HL-60/S4 treated with phorbol 12-myristate 13-acetate at 8.2 ng/mL for 4 days and 3 days (cell line): Measurements from ENCODE around the gene RRP1B.
"Not testable (repeated sequence)": the region's sequence is repeated elsewhere in the genome, so short reads cannot be mapped to it uniquely, and the experiment has no call there.

Experiments
- in situ Hi-C: fragments of 300-500 bp; cut with MboI; formaldehyde crosslinking; loops from 2 replicates; pipeline ENCODE4 v1.15.0; 2022; ENCODE audit warnings: low sequenced_read_pairs

Gene RRP1B

DNA sequence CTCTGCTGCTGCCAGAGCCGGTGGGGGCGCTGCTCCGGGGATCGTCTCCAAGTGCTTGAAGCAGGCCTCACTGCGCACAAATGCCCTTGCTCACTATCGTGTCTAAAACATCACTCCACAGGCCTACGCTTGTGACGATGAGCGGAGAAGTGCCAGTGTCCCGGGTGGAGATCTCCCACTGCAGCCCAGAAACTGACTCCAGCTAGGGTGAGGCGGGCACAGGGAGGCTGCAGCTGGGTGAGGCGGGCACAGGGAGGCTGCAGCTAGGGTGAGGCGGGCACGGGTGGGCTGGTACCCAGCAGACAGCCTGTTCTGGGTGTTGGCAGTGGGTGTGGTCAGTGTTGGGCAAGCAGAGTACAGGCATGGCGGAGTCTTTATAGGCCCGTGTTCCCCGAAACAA lies 36.9 kb downstream of the RRP1B start:
- in situ Hi-C loops, result no loop called here

DNA sequence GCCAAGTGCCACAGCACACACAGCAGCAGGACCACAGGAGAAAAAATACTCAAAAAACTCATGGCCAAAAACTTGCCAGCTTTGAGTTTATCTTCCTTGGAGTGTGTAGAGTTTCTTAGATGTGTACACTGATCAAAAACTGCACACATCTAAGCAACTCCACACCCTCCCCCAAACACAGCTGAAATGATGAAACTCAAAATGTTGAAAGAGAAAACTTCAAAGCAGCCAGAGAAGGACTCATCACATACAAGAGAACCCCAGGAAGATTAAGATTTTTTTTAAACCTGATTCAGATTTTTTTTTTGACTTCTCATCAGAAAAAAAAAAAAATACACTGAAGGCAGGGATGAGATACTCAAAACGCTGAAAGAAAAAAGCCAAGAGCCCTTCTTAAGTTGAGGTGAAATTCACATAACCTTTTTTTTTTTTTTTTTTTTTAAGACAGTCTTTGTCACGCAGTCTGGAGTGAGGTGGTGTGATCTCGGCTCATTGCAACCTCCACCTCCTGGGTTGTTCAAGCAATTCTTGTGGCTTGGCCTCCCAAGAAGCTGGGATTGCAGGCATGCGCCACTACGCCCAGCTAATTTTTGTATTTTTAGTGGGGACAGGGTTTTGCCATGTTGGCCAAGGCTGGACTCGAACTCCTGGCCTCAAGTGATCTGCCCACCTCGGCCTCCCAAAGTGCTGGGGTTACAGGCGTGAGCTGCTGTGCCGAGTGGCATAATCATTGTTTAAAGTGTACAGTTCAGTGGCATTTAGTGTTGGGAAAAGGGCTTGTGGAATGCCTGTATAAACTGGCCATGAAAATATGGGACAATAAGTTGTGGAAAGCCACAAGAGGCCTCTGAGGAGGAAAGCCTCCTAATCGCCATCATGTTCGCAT lies 38.6 kb downstream of the RRP1B start:
- in situ Hi-C loops, result no loop called here

DNA sequence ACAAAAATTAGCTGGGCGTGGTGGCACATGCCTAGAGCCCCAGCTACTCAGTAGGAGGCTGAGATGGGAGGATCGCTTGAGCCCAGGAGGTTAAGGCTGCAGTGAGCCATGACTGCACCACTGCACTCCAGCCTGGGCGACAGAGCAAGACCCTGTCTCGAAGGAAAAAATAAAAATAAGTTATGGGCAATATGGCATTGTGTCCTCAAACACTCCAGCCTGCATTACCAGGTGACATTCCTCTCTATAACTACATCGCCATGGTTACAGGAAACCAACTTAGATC lies 40.1 kb downstream of the RRP1B start:
- in situ Hi-C loops, result not testable (repeated sequence)

DNA sequence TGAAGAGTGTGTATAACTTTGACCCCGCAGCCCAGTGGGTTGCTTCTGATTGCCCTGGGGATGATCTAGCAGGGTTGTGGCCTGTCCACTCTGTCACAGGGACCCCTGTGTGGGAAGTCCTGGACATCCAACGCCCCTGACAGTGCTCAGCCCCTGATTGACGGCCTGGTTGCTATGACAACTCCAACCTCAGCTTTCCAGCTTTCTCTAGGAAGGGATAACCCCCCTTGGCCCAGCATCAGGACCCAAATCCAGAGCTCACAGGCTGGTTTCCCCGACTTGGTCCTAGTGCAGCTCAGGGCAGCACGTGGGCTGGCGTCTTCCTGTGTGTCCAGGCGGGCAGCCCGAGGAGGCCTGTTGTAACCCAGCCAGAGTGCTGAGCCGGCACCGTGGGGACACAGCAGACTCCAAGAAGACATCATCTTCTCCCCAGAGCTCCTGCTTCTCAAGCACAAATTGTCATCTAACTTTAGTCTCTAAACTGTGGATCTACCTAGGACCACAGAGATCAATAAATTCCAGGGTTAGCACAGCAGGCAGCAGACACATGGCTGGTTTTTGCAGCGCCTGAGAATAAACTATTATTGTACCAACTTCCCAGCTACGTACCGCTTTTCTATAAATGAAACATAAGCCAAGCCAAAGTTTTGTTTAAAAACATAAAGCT lies 40.7 kb downstream of the RRP1B start:
- in situ Hi-C loops, result loop anchor here (10.0 kb wide), 1 partner anchor 45 kb away; the partner anchor contains the start of genes HSF2BP and RRP1B

DNA sequence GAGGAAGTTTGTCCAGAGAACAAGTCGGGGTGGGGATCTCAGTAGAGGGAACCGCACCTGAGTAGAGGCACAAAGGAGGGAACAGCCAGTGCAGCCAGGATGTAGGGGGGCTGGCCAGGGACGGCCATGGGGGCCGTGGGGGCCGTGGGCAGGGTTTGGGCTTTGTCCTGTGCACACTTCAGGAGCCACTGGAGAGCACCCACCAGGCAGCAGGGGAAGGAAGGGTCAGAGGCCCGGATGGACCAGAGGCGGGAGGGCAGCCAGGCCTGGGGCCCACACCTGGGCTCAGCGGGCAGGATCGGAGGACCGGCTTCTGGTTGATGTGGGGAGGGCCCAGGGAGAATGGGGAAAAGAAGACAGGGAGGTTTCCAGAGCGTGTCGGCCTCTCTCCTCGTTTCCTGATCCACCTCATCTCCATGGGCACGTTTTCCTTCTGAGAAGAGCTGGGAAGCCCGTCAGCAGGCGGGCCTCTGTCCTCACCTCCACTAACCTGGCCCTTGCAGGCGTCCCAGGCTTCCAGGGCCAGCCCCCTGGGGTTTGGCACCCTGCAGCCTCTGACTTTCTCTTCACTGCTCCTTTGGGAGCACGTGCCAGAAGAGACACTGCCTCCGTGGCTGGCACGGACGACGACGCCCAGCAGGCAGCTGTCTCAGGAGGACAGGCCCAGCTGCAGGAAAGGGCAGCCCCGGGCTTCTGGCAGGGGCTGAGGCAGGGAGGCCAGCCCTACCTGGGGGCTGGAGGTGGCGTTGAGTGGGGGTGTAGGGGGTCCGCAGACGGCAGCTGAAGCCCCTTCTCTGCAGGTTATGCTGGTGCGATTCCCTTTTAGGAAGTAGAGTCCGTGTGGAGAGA lies 42.8 kb downstream of the RRP1B start:
- in situ Hi-C loops, result loop anchor here (10.0 kb wide), 1 partner anchor 47 kb away; the partner anchor contains the start of genes HSF2BP and RRP1B

DNA sequence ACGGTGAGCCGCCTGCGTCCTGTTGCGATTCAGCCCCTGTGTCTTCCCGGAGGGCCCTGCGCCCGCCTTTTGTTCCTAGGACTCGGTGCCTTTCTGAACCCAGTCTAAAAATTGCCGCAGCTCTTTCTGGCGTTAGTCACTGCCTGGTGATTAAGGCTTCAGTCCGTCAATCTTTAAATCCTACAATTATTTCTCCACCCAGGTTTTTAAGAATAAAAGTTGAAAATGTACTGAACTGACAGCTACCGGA lies 43.4 kb downstream of the RRP1B start:
- in situ Hi-C loops, result loop anchor here (10.0 kb wide), 1 partner anchor 48 kb away; the partner anchor contains the start of genes HSF2BP and RRP1B

DNA sequence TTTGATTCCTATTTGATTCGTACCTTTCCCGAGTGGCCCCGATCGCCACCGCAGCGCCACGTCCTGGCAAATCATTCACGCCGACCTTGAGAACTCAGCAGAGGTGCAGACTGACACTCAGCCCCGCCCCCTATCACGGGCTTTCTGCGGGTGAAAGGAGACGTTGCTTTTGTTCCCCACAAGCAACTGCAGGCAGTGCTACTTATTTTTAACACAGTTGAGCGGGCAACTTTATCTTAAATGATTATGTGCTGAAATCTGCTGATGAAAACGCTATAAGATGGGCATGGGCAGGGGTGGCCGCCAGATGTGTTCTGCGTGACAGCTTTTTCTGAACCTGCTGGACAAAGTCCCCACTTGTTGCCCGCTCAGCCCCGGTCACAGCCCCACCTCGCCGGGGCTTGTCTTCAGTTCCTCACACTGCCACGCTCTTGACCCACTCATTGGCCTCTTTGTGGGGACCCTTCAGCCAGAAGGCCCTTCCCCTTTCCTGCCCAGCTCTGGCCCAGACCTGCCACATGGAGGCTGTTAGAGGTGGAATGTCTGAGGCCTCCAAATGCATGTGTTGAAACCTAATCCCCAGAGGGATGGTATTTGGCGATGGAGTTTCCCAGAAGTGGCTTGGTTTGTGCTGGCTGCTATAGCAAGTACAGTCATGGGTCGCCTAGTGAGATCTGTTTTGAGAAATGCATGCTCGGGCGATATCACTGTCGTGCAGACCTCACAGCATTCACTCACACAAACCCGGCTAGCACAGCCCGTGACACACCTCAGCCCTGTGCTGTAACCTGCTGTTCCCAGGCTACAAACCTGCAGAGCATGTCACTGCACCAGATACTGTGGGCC lies 43.9 kb downstream of the RRP1B start:
- in situ Hi-C loops, result loop anchor here (10.0 kb wide), 1 partner anchor 48 kb away; the partner anchor contains the start of genes HSF2BP and RRP1B

DNA sequence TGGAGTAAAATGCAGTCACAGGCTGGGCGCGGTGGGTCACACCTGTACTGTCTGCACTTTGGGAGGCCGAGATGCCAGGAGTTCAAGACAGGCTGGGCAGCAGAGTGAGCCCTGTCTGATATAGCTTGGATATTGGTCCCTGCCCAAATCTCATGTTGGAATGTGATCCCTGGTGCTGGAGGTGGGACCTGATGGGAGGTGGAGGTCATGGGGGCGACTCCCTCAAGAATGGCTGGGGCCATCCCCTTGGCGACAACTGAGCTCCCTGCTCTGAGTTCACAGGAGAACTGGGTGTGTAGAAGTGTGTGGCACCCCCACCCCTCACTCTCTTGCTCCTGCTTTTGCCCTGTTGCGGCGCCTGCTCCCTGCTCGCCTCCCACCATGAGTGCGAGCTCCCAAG lies 48.1 kb downstream of the RRP1B start:
- in situ Hi-C loops, result loop anchor here (10.0 kb wide), 1 partner anchor 53 kb away; the partner anchor contains the start of genes HSF2BP and RRP1B

DNA sequence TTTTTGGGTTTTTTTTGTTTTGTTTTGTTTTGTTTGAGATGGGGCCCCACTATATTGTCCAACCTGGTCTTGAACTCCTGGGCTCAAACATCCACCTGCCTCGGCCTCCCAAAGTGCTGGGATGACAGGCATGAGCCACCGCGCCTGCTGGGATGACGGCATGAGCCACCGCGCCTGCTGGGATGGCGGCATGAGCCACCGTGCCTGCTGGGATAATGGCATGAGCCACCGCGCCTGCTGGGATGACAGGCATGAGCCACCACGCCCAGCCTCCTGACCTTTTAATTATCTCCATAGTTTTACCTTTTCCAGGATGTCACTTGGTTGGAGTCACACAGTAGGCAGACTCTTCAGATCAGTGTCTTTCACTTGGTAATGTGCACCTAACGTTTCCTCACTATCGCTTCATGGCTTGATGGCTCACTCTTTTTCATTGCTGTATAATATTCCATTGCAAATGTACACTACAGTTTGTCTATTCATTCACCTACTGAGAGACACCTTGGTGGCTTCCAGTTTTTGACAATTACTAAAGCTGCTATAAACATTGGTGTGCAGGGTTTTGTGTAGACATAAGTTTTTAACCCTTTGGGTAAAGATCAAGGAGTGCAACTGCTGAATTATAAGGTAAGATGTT lies 49.5 kb downstream of the RRP1B start:
- in situ Hi-C loops, result loop anchor here (10.0 kb wide), 1 partner anchor 54 kb away; the partner anchor contains the start of genes HSF2BP and RRP1B

DNA sequence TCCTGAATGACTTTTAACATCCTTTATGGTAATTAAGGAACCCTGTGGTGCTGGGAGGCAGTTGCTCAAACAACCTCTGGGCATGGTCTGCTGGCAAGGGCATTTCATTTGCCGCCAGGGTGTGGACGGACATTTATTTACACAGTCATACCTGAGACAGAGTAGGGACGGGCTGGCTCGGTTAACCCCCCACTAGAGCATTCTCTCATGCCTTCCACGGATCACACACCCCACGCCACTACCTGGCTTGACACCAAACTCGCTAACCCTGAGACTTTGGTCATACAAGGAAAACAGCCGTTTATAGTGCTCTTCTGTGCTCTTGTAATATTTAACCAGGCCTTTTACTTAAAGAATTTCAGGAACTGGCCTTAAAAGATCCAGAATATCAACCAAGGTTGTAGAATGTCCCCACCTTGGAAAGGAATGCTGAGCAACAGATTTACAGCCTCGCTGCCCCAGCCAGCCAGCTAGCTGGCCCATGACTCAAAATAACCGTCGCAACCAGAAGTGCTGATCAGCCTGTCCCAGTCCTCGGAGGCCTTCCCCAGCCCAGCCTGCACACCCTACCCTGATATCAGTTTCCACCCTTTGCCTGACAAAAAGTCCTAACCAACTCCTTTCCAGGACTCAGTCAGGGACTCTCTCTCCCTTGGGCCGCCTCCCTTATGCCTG lies 53.0 kb downstream of the RRP1B start:
- in situ Hi-C loops, result no loop called here

DNA sequence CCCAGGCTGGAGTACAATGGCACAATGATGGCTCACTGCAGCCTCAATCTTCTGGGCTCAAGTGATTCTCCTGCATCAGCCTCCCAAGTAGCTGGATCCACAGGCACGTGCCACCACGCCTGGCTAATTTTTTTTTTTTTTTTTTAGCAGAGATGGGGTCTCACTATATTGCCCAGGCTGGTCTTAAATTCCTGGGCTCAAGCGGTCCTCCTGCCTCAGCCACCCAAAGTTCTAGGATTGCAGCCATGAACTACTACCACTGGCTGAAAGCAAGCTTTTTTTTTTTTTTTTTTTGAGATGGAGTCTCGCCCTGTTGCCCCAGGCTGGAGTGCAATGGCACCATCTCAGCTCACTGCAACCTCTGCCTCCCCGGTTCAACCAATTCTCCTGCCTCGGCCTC lies 53.8 kb downstream of the RRP1B start:
- in situ Hi-C loops, result not testable (repeated sequence)

DNA sequence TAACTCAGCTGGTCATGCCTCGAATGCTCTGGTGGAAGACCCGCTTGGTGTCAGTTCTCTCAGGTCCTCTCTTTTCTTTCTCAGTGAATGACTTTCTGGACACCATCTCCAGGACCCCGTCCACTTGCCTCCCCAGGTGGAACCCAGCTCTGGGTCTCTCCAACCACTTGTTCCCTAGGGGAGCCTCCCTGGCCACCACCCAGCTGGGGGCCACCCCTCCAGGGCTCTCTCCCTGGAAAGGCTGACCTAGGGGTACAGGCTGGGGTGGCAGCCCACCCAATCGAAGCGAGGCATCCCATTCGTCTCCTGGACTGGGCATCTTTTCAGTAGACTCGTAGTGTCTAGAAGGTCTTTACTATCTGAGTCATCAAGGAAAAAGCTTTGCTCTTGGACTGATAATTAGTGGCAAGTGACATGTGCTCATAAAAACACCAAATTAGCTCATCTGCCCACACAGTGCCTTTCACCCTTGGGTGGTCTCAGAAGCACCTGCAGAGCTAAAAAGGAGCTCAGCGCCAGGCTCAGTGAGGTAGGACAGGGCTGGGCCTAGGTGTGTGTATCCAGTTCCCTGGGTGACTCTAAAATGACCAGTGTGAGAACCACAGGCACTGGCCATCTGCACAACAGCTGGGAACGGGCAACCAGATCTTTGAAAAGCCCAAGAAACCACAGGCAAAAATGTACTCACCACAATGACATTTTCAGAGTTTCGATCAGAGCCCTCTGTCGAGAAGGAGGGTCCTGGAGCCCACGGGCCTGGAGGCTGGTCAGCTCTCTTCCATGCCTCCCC lies 57.2 kb downstream of the RRP1B start:
- in situ Hi-C loops, result no loop called here

DNA sequence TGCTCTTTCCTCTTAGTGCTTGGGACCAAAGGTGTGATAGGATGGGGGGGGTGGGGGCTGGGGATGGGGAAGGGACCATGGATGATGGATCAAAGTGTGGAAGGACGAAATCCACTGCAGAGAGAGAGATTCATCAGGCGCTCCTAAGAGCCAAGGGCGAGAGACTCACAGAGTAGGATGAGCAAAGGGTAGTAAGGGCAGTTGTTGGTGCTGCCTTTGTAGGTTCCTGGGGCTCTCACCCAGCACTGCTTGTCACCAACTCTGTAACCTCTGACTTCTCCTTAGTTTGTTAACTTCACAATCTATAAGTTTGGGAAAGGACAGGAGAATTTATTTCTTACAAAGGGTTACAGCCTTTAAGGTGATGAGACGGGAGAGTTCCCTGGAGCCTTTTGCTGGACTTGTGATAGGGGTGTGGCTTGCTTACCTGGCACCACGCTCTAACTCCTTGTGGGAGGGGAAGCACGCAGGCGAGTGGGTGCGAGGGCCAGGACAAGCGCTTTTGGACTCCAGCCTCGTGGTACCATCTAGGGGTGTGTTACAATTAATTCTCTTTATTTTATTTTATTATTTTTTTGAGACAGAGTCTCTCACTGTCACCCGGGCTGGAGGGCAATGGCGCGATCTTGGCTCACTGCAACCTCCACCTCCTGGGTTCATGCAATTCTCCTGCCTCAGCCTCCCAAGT lies 58.0 kb downstream of the RRP1B start:
- in situ Hi-C loops, result no loop called here

DNA sequence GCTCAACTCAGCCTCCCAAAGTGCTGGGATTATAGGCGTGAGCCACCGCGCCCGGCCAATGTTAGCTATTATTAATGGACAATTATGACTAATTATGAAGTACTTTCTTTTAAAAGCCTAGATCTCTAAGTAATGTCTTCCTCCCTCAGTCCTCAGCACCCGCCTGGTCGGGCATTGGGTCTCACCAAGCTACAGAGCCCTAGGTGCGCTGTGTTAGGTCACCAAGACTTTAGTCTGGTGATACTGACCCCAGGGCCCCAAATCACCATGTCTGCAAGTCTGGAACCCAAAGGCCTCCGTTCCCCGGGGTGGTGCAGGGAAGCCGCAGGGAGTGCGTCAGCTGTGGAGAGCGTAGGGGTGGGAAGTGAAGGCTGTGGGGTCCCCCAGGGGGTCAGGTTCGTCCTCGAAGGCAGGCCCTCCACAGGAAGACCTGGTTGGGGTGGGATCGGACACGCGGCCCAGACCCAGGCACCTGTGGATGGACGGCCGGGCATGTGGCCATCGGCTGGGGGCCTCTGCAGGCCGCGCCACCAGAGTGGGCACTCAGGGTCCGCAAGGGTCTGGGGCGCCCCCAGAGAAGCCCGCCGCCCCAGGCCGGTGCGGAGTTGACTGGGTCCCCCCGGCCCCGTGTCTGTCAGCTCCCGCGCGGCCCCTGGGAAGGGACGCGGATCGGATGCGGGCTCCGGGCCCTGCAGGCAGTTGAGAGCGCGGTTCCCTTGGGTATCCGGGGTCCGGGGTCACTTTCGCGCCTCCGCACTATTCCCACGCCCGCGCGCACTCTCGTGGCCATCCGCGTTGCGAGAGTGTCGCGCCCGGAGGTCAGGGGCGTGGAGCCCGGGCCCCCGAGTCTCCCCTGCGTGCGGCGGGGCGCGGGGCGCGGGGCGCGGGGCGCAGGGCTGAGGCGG lies 58.9 kb downstream of the RRP1B start:
- in situ Hi-C loops, result no loop called here

DNA sequence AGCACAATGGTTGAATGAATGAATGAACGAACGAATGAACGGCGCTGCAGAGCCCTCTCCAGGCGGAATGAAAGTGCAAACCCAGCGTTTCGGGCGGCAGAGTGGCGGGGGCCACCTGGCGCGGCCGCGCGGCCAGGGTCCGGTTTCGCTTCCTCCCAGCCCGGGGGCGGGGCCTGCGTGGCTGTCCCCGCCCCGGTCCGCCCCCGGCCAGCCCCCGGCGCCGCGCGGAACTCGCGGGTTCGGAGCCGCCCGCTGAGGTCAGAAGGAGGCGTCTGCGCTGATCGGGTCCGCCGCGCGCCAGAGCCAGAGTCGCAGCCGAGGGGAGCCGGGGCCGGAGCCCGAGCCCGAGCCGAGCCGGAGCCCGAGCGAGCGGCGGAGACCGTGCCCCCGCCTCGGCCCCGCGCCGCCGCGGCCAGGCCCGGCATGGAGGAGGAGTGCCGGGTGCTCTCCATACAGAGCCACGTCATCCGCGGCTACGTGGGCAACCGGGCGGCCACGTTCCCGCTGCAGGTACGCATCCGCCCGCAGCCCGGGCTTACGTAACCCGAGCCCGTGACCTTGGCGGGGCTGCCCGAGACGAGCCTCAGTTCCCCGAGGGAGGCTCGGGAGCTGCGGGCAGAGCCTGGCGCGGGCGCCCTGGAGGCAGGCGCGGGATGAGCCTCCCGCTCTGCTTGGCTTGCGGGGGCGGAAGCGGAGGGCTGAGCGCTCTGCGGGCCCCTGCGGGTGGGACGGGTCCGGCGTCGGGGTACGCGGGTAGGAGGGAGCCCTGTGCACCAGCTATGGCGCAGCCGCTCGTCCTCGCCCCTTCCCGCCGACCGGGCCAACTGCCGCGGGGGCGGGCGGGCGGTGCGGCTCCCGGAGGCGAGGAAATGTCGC lies 59.8 kb downstream of the RRP1B start, which contains the start of gene PDXK:
Gene PDXK, plus strand, starts transcription at position 258 of the 876 bp plus-strand sequence. Its CDS starts 166 bp downstream, at position 424.
- in situ Hi-C loops, result no loop called here
